ENCODE measurements around the gene DPM1.

The DPM1 gene

DNA sequence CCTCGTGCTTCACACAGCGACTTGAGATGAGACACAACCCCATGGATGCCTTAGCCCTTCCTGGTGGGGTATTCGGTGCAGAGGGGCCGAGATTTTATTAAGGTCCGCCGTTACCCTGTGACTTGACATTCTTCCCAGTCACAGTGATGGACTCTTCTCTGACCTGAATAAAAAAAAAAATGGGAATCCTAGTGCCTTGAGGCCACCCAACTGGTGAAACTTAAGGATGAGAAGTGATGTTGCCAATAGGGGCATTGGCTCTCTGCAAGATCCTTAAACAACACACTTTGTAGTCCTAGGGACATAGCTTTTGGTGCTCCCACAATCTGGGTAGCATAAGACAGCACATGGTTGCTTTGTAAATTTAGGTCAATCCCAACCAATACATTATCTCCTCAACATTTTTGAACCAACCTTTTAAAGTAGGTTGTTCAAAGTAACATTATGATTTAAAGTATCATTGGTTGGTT lies 26.3 kb downstream of the DPM1 start:
- TF ChIP-seq, protein P1, sequence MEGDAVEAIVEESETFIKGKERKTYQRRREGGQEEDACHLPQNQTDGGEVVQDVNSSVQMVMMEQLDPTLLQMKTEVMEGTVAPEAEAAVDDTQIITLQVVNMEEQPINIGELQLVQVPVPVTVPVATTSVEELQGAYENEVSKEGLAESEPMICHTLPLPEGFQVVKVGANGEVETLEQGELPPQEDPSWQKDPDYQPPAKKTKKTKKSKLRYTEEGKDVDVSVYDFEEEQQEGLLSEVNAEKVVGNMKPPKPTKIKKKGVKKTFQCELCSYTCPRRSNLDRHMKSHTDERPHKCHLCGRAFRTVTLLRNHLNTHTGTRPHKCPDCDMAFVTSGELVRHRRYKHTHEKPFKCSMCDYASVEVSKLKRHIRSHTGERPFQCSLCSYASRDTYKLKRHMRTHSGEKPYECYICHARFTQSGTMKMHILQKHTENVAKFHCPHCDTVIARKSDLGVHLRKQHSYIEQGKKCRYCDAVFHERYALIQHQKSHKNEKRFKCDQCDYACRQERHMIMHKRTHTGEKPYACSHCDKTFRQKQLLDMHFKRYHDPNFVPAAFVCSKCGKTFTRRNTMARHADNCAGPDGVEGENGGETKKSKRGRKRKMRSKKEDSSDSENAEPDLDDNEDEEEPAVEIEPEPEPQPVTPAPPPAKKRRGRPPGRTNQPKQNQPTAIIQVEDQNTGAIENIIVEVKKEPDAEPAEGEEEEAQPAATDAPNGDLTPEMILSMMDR (IDR thresholded peaks at IDR 0.05; ENCODE audit: low read depth, low read length, missing control alignments): no peak
- H3K4me3 ChIP-seq (ENCODE audit: low read depth, low read length): peak overlapping the region; percentile 78
- in situ Hi-C loops (cut with HindIII; ENCODE audit: low sequenced_read_pairs): no loop called here
- no peak for DNase-seq (ENCODE audit: low read depth)

DNA sequence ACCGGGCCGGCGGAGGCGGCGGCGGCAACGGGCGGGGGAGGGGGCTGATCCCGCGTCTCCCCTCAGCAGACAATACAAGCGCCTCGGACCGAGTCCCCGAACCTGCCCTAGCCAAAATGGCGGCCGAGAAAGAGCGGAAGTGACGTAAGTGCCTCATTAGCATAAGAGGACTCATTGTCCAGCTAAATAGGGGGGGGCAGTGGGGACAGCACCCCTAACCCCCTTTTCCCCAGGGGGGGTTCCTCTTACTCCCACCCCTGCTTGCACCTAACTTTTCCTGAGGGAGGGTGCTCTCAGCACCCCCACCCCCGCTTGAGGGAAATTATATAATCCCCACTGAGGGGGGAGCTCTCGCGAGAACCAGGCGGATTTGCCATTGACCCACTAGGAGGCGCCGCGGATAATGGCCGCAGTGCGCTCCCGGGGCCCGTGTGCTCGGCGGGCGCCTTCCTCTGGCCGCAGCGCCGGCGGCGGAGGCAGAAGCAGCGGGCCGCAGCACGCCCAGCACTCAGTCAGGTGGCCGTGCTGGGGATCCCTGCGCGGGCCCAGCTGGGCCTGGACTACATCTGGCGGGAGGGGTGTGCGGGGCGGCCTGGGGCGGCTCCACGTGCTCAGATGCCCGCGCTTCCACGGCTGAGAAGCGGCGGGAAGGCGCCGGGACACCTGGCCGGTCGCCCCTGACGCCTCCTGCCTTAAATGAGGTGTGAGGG lies 26.9 kb downstream of the DPM1 start, which contains the start of gene ADNP:
ADNP (minus strand) TSS at position 132 of the 710 bp plus-strand sequence. CDS start 27,441 bp downstream, outside the sequence.
- H3K4me3 ChIP-seq (ENCODE audit: low read depth, low read length): peak within 1 kb of the TSS; percentile 78
- peak; percentile 86 for DNase-seq (ENCODE audit: low read depth)
- TF ChIP-seq, protein P1 (IDR thresholded peaks at IDR 0.05; ENCODE audit: low read depth, low read length, missing control alignments): peak; percentile 64
- in situ Hi-C loops (cut with HindIII; ENCODE audit: low sequenced_read_pairs): no loop called here

DNA sequence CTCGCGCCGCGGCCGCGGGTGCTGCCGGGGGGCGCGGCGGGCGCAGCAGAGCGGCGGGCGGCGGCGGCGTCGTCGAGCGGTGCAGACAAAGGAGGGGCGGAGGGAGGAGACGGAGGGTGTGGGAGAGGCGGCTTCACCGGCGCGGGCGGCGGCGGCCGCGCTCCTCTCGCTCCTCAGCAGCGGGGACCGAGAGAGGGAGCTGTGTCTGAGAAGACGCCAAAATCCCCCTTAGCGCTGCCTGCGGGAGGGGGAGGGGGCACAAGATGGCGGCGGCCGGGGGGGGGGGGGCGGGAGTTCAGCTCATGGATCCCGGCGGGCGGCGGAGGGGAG lies 27.4 kb downstream of the DPM1 start:
- H3K4me3 ChIP-seq (ENCODE audit: low read depth, low read length): peak overlapping the region; percentile 78
- in situ Hi-C loops (cut with HindIII; ENCODE audit: low sequenced_read_pairs): no loop called here
- no peak for DNase-seq (ENCODE audit: low read depth)
- TF ChIP-seq, protein P1 (IDR thresholded peaks at IDR 0.05; ENCODE audit: low read depth, low read length, missing control alignments): no peak

DNA sequence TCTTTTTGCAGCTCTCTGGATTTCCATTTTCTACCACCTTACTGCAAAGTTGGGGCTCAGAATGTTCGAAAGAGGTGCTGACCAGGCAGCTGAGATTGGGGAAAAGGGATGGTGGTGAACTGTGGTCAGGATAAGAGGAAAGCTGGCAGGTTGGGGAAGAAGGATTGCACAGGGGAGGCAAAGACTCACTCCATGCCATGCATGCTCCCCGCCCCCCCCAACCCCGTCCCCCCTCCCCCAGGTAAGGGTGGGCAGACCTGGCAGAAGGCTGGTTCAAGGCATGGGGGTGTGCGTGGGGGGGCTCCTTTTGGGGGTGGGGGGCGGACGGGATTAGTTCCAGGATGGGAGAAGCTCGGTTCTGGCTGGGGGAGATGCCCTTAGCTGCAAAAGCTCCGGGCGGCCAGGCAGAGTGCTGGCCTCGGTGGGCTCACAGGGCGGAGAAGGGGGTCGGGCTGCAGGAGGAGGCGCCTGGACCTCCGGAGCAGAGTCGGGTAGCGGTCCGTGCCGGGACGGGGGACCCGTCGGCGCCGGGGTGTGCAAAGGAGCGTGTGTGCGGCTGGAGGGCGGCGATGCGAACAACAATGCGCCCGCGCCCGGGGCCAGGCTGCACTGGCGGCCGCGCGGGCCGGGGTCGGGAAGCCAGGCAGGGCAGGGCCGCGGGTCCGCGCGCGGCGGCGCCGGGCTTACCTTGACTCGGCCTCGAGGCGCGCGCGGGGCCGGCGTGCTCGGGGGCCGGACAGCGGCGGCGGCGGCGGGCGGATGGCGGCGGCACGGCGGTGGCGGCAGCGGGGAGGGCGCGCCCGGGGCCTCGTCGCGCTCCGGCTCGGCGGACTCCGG lies 28.0 kb downstream of the DPM1 start:
- TF ChIP-seq, protein P1 (IDR thresholded peaks at IDR 0.05; ENCODE audit: low read depth, low read length, missing control alignments): no peak
- in situ Hi-C loops (cut with HindIII; ENCODE audit: low sequenced_read_pairs): no loop called here
- peak overlapping the region; percentile 78 for H3K4me3 ChIP-seq (ENCODE audit: low read depth, low read length)
- no peak for DNase-seq (ENCODE audit: low read depth)

DNA sequence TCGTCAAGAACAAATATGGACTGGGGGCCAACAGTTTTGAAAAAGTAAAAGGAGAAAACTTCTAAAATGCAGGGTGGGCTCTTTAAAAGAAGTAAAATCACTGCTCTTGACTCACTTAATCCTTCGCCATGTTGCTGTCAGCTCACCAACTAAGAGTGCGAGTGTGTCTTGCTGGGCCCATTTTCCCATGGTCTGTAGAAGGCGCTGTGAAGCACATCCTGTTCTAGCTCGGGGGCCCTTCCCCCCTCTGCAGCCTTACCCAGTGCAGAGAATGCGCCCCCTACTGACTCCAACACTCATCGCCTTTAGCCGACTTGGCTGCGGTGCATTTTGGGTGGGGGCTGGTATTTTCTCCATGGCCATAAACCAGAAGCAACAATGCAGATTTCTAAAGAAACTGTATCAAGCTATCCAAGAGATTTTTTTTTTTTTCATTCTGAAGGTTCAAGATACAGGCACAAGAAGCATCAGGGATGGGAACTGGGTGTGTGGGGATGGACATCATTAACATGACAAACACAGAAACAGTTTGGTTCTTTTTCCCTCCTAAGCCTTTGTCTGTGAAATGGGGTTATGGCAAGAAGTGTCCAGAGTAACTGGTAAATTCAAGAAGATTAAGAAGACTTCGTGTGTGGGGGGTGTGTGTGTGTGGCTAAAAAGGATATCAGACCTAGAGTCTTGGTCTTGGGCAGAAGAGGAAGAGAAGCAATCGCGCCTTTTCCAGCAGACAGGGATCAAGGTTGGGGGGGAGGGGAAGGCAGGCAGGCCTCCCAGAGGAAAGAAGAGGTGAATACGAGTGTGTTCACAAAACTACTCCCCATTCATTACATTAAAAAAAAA lies 28.8 kb downstream of the DPM1 start:
- TF ChIP-seq, protein P1 (IDR thresholded peaks at IDR 0.05; ENCODE audit: low read depth, low read length, missing control alignments): peak; percentile 99
- H3K4me3 ChIP-seq (ENCODE audit: low read depth, low read length): peak overlapping the region; percentile 78
- in situ Hi-C loops (cut with HindIII; ENCODE audit: low sequenced_read_pairs): loop anchor here (10.0 kb wide), 1 partner anchor 115 kb away; no protein-coding TSS in a partner anchor
- DNase-seq (ENCODE audit: low read depth): peak; percentile 94

DNA sequence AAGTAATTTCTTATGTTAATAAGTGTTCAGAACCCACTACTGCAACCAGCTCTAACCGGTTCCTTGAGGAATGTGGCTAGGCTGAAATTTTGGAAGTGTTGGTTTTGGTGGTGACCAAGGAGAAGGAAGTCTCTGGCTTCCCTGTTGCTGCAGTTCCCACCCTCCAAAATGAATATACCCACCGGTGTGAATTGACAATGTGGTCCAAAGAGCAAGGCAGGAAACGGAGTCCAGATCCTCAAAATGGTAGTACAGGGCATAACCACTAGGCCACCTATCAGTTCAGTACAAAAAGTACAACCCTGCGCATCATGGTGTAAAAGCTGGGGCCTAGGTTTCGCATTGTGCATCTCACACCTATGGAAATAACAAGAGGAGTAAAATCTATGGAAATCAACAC lies 29.9 kb downstream of the DPM1 start:
- no peak for DNase-seq (ENCODE audit: low read depth)
- in situ Hi-C loops (cut with HindIII; ENCODE audit: low sequenced_read_pairs): loop anchor here (10.0 kb wide), 1 partner anchor 114 kb away; no protein-coding TSS in a partner anchor
- H3K4me3 ChIP-seq (ENCODE audit: low read depth, low read length): peak overlapping the region; percentile 78

More for the DNA sequence above, 29.9 kb downstream of the DPM1 start:
- TF ChIP-seq, protein P1 (IDR thresholded peaks at IDR 0.05; ENCODE audit: low read depth, low read length, missing control alignments): peak; percentile 3

All from astrocyte of the cerebellum (primary cell).